ENCODE results near the gene COL16A1. TPM values are rescaled to one million over a fixed set of nuclear protein-coding genes. Genes with fewer than 3 reads are reported as not detected.

COL16A1 gene
- total and polyA plus RNA-seq, 2 of the 13 experiments (the other 11 are each of a cell fraction or from before 2014, with no cell fraction given), result 4.3 to 12.2 TPM

GRCh38 chr1:31701091-31701736 is 2.6 kb downstream of the COL16A1 start (continued):
- peak; percentile 53 for TF ChIP-seq ZBTB33 (CRISPR knock-in tag; IDR thresholded peaks at IDR 0.05)
- TF ChIP-seq SUZ12 (IDR thresholded peaks at IDR 0.05; ENCODE audit: low read depth, low read length), result no peak
- TF ChIP-seq LCORL (IDR thresholded peaks at IDR 0.05), result no peak; the same call in 1 of the 2 replicates
- TF ChIP-seq LCORL (CRISPR knock-in tag; IDR thresholded peaks at IDR 0.05), result peak; percentile 94
- TF ChIP-seq TBX2 (CRISPR knock-in tag; IDR thresholded peaks at IDR 0.05; ENCODE audit: borderline replicate concordance), result peak; percentile 80; the same call in 1 of the 2 replicates
- peak; percentile 50 for TF ChIP-seq CBX1 (IDR thresholded peaks at IDR 0.05; ENCODE audit: low read depth)
- no peak; the same call in 1 of the 2 replicates for TF ChIP-seq HINFP (CRISPR knock-in tag; IDR thresholded peaks at IDR 0.05; ENCODE audit: low read depth)
- 0 out of 2 replicates have a peak, but pooled peaks have one; percentile 39 for TF ChIP-seq ZNF788 (CRISPR knock-in tag; IDR thresholded peaks at IDR 0.05; ENCODE audit: borderline replicate concordance)
- peak; percentile 34 for TF ChIP-seq PRPF4 (IDR thresholded peaks at IDR 0.05; ENCODE audit: low read depth, low read length, poor library complexity, severe bottlenecking)
- TF ChIP-seq KLF12 (CRISPR knock-in tag; IDR thresholded peaks at IDR 0.05; ENCODE audit: borderline replicate concordance), result no peak
- TF ChIP-seq KLF11 (CRISPR knock-in tag; IDR thresholded peaks at IDR 0.05), result 0 out of 2 replicates have a peak, but pooled peaks have one; percentile 25
- TF ChIP-seq ZNF670 (CRISPR knock-in tag; IDR thresholded peaks at IDR 0.05; ENCODE audit: borderline replicate concordance), result 0 out of 2 replicates have a peak, but pooled peaks have one; percentile 79
- TF ChIP-seq ZNF503 (CRISPR knock-in tag; IDR thresholded peaks at IDR 0.05), result 0 out of 2 replicates have a peak, but pooled peaks have one; percentile 31
- peak; percentile 97 for TF ChIP-seq FOSL1 (CRISPR knock-in tag; IDR thresholded peaks at IDR 0.05; ENCODE audit: borderline replicate concordance)
- no peak for TF ChIP-seq SIX4 (CRISPR knock-in tag; IDR thresholded peaks at IDR 0.05)
- peak; percentile 37; the same call in 1 of the 2 replicates for TF ChIP-seq ZNF572 (CRISPR knock-in tag; IDR thresholded peaks at IDR 0.05)
- no peak for TF ChIP-seq PCBP1 (IDR thresholded peaks at IDR 0.05; ENCODE audit: borderline replicate concordance, low read depth, low read length)
- TF ChIP-seq ZNF501 (CRISPR knock-in tag; IDR thresholded peaks at IDR 0.05), result 0 out of 2 replicates have a peak, but pooled peaks have one; percentile 38
- 0 out of 2 replicates have a peak, but pooled peaks have one; percentile 53 for TF ChIP-seq ZNF564 (CRISPR knock-in tag; IDR thresholded peaks at IDR 0.05)
- no peak for TF ChIP-seq POLR2AphosphoS2 (IDR thresholded peaks at IDR 0.05; ENCODE audit: low read depth, low read length)
- TF ChIP-seq, protein P1, sequence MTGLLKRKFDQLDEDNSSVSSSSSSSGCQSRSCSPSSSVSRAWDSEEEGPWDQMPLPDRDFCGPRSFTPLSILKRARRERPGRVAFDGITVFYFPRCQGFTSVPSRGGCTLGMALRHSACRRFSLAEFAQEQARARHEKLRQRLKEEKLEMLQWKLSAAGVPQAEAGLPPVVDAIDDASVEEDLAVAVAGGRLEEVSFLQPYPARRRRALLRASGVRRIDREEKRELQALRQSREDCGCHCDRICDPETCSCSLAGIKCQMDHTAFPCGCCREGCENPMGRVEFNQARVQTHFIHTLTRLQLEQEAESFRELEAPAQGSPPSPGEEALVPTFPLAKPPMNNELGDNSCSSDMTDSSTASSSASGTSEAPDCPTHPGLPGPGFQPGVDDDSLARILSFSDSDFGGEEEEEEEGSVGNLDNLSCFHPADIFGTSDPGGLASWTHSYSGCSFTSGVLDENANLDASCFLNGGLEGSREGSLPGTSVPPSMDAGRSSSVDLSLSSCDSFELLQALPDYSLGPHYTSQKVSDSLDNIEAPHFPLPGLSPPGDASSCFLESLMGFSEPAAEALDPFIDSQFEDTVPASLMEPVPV (CRISPR knock-in tag; IDR thresholded peaks at IDR 0.05), result no peak
- peak; percentile 63 for TF ChIP-seq ARNTL (CRISPR knock-in tag; IDR thresholded peaks at IDR 0.05)
- peak; percentile 68; the same call in 1 of the 2 replicates for TF ChIP-seq HMG20A (CRISPR knock-in tag; IDR thresholded peaks at IDR 0.05; ENCODE audit: borderline replicate concordance)
